GM12878 (cell line): Measurements from ENCODE around the gene SEMA3D. TPM values are rescaled to one million over a fixed set of nuclear protein-coding genes. Genes with fewer than 3 reads are reported as not detected.

Experiments used
- ATAC-seq: fragments of 200-7000 bp; cut with Tn5 transposase; 3 replicates; pipeline ENCODE4 v1.9.1; 2020; ENCODE audit warnings: mild to moderate bottlenecking, moderate library complexity
- BruUV-seq: library from RNA; stranded (reverse); fragments of 400-500 nt; replicated peaks from 2 replicates; lab custom pipeline; 2021; lab: Mats Ljungman, UMichigan
- CTCF ChIA-PET: fragments of 300-600 bp; sonication (Branson Sonifier 250); formaldehyde crosslinking; extraction: SDS; loops from one replicate; lab custom pipeline; 2021; ENCODE audit warnings: inconsistent platforms; lab: Yijun Ruan, JAX
- POLR2A ChIA-PET: fragments of 350-600 bp; formaldehyde crosslinking; extraction: SDS; loops from one replicate; lab custom pipeline; 2021; ENCODE audit warnings: inconsistent platforms; lab: Charles Lee
- RAD21 ChIA-PET: fragments of 300-600 bp; sonication (Branson Sonifier 250); formaldehyde crosslinking; loops from one replicate; lab custom pipeline; 2023; ENCODE audit warnings: antibody characterized with exemption; ENCODE audit not compliant: unreplicated experiment; lab: Charles Lee
- SMC1A ChIA-PET: fragments of 300-600 bp; sonication (Branson Sonifier 250); formaldehyde crosslinking; loops from one replicate; lab custom pipeline; 2023; ENCODE audit not compliant: unreplicated experiment, uncharacterized antibody; lab: Charles Lee
- DNase-seq: peaks from one replicate; pipeline ENCODE4 v3.0.0-alpha.2; 2011; ENCODE audit warnings: low read depth, low spot score
- FAIRE-seq: peaks from 3 replicates; lab custom pipeline; 2011; peaks lifted over from hg19 to GRCh38; lab: Jason Lieb, UNC
- H2AFZ ChIP-seq: 2 replicates; pipeline ENCODE4 v1.6.0; 2011; ENCODE audit warnings: low read depth, low read length, control low read depth; ENCODE audit not compliant: control insufficient read depth
- H3K27ac ChIP-seq: 2 replicates; pipeline ENCODE4 v1.5.1; 2011; ENCODE audit warnings: control low read depth; ENCODE audit not compliant: control insufficient read depth, insufficient read depth
- H3K27me3 ChIP-seq, 2 experiments: replicated peaks in 1 of 2; 2 replicates each; pipeline versions ENCODE4 v1.6.0 to v1.6.1; 2011; ENCODE audit warnings: low read length in 1 of 2; ENCODE audit not compliant: control insufficient read depth in 2 of 2, insufficient read depth in 2 of 2
- H3K36me3 ChIP-seq, 2 experiments: 2 replicates each; pipeline ENCODE4 v1.5.1; 2011; ENCODE audit warnings: low read length in 1 of 2; ENCODE audit not compliant: control insufficient read depth in 2 of 2, insufficient read depth in 2 of 2
- H3K4me1 ChIP-seq: 2 replicates; pipeline ENCODE4 v1.6.1; 2011; ENCODE audit warnings: mild to moderate bottlenecking, low read length, moderate library complexity, mixed read lengths; ENCODE audit not compliant: control insufficient read depth, insufficient read depth
- H3K4me2 ChIP-seq: 2 replicates; pipeline ENCODE4 v1.6.0; 2011; ENCODE audit warnings: control low read depth; ENCODE audit not compliant: control insufficient read depth, insufficient read depth
- H3K4me3 ChIP-seq: fragments of 200-600 bp; sonication (generic); 2 replicates; pipeline ENCODE4 v1.5.1; 2016
- H3K79me2 ChIP-seq: 2 replicates; pipeline ENCODE4 v1.6.0; 2011; ENCODE audit warnings: low read length; ENCODE audit not compliant: control insufficient read depth, insufficient read depth
- H3K9ac ChIP-seq: 2 replicates; pipeline ENCODE4 v1.8.0; 2011; ENCODE audit warnings: low read length, control low read depth, mixed read lengths; ENCODE audit not compliant: control insufficient read depth, insufficient read depth
- H3K9me3 ChIP-seq: replicated peaks from 3 replicates; pipeline ENCODE4 v1.5.1; 2011; ENCODE audit warnings: mild to moderate bottlenecking, low read length; ENCODE audit not compliant: control insufficient read depth, insufficient read depth
- H4K20me1 ChIP-seq: 2 replicates; pipeline ENCODE4 v1.6.0; 2011; ENCODE audit not compliant: control insufficient read depth, insufficient read depth
- GABPA ChIP-seq: IDR thresholded peaks from 2 replicates; pipeline ENCODE4 v1.6.1; 2014; ENCODE audit warnings: antibody characterized with exemption, low read depth, mild to moderate bottlenecking, inconsistent platforms
- NR2C2 ChIP-seq: IDR thresholded peaks from 2 replicates; pipeline ENCODE4 v1.6.1; 2011; ENCODE audit warnings: borderline replicate concordance, low read depth; ENCODE audit not compliant: control insufficient read depth, insufficient read length
- RAD51 ChIP-seq: fragments of 450-650 bp; IDR thresholded peaks from 2 replicates; pipeline ENCODE4 v1.6.1; 2016; ENCODE audit warnings: moderate library complexity, mild to moderate bottlenecking, inconsistent platforms
- WGBS: methylation state at CpG from one replicate; pipeline ENCODE4 v1.1.6; 2016; ENCODE audit warnings: low lambda C conversion rate; ENCODE audit not compliant: insufficient replicate concordance, insufficient coverage; ENCODE audit errors: missing lambda C conversion rate; 5-methylcytosine and 5-hydroxymethylcytosine counted together
- in situ Hi-C: fragments of 300-500 bp; cut with MboI; formaldehyde crosslinking; loops from 9 replicates; pipeline ENCODE4 v1.14.3; 2018; ENCODE audit warnings: mixed read lengths
- intact Hi-C: fragments of 100-400 bp; cut with micrococcal nuclease; formaldehyde crosslinking; loops from one replicate; pipeline ENCODE4 v1.14.2; 2022; ENCODE audit not compliant: unreplicated experiment
- polyA plus RNA-seq, 11 experiments: library from polyadenylated mRNA; depleted of rRNA in 4 of 11; unstranded in 6 of 11; stranded (reverse) in 5 of 11; fragments of >200 nt; fragmentation: Nextera tagmentation in 4 of 11; fragmentation: Illumina TruSeq in 1 of 11; extraction: Ambion mirVana in 4 of 11; extraction: Trizol in 1 of 11; gene quantifications; 1 replicate in 1 of 11; 2 replicates in 10 of 11; pipeline versions ENCODE4 v1.2.1 to v1.2.3, GENCODE V29; 2011 to 2016; ENCODE audit warnings: inconsistent platforms in 2 of 11, missing spikeins in 2 of 11, low read depth in 1 of 11
- total RNA-seq, 4 experiments: library from RNA; depleted of rRNA in 3 of 4; stranded (reverse); fragments of >200 nt in 3 of 4; fragmentation: Illumina TruSeq in 1 of 4; extraction: Trizol in 1 of 4; gene quantifications; 2 replicates each; pipeline versions ENCODE4 v1.2.1 to v1.2.3, GENCODE V29; 2013 to 2021

The SEMA3D gene
- total and polyA plus RNA-seq, 10 of the 15 experiments (the other 5 are each of a cell fraction or from before 2014, with no cell fraction given) = 0.04 TPM; not detected in 9

GRCh38 chr7:84950836-84951235 lies 236.0 kb downstream of the SEMA3D start:
- H3K27me3 ChIP-seq = no peaks in the 10 kb centered on the region
- no peaks in the 10 kb centered on the region for H3K79me2 ChIP-seq
- RAD21 ChIA-PET = no interaction called here
- no peak overlapping the region for H3K27ac ChIP-seq
- no peaks in the 10 kb centered on the region for H3K9me3 ChIP-seq
- no peak overlapping the region for H3K4me3 ChIP-seq
- no peak for TF ChIP-seq NR2C2
- no peaks in the 10 kb centered on the region for H4K20me1 ChIP-seq
- no TSS peak for BruUV-seq
- H3K4me2 ChIP-seq = no peak overlapping the region
- H3K4me1 ChIP-seq = no peaks in the 10 kb centered on the region
- DNase-seq (no peak), FAIRE-seq (no peak), ATAC-seq (no peak)
- no peak overlapping the region for H2AFZ ChIP-seq
- H3K36me3 ChIP-seq = no peaks in the 10 kb centered on the region
- H3K9ac ChIP-seq = no peak overlapping the region
- intact Hi-C loops = no loop called here
- CTCF ChIA-PET = interaction anchor here (0.6 to 1.7 kb wide), 2 partner anchors 15 to 495 kb away, joined by 3 to 4 read pairs; no protein-coding TSS in a partner anchor
- in situ Hi-C loops = no loop called here
- POLR2A ChIA-PET = no interaction called here
- SMC1A ChIA-PET = no interaction called here

GRCh38 chr7:84949501-84949900 lies 237.4 kb downstream of the SEMA3D start:
- ChIA-PET SMC1A (interaction anchor here (0.7 kb wide), 1 partner anchor 687 kb away, joined by 3 read pairs; no protein-coding TSS in a partner anchor), CTCF (no interaction called here)
- FAIRE-seq = no peak

More at GRCh38 chr7:84949501-84949900, 237.4 kb downstream of the SEMA3D start:
- WGBS = 22% methylated on average over 2 of the region's 2 CpGs
- Histone ChIP-seq H4K20me1 (no peaks in the 10 kb centered on the region), H3K9ac (no peak overlapping the region), H3K4me3 (no peak overlapping the region), H3K36me3 (no peaks in the 10 kb centered on the region), H3K27me3 (no peaks in the 10 kb centered on the region), H3K9me3 (no peaks in the 10 kb centered on the region), H3K27ac (no peak overlapping the region), H3K79me2 (no peaks in the 10 kb centered on the region), H2AFZ (no peak overlapping the region), H3K4me2 (no peak overlapping the region), H3K4me1 (no peaks in the 10 kb centered on the region)
- ATAC-seq (no peak), DNase-seq (no peak)
- intact Hi-C loops = no loop called here
- ChIA-PET POLR2A (no interaction called here), RAD21 (no interaction called here)
- in situ Hi-C loops = no loop called here
- no TSS peak for BruUV-seq
- no peak for TF ChIP-seq RAD51
- no peak for TF ChIP-seq GABPA
